ENCODE data around the gene CRABP2. TPM values are rescaled to one million over a fixed set of nuclear protein-coding genes. Genes with fewer than 3 reads are reported as not detected.
A peak's percentile ranks its signal among the peaks of the same experiment; 100 is the strongest.

Gene CRABP2
- total and polyA plus RNA-seq, 10 of the 15 experiments (the other 5 are each of a cell fraction or from before 2014, with no cell fraction given) = 0.21 to 1.3 (median 0.41) TPM

GRCh38 chr1:156656806-156657740 is 48.3 kb downstream of the CRABP2 start (continued):
- TF ChIP-seq, protein P1, sequence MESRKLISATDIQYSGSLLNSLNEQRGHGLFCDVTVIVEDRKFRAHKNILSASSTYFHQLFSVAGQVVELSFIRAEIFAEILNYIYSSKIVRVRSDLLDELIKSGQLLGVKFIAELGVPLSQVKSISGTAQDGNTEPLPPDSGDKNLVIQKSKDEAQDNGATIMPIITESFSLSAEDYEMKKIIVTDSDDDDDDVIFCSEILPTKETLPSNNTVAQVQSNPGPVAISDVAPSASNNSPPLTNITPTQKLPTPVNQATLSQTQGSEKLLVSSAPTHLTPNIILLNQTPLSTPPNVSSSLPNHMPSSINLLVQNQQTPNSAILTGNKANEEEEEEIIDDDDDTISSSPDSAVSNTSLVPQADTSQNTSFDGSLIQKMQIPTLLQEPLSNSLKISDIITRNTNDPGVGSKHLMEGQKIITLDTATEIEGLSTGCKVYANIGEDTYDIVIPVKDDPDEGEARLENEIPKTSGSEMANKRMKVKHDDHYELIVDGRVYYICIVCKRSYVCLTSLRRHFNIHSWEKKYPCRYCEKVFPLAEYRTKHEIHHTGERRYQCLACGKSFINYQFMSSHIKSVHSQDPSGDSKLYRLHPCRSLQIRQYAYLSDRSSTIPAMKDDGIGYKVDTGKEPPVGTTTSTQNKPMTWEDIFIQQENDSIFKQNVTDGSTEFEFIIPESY (IDR thresholded peaks at IDR 0.05) = no peak
- TF ChIP-seq IRF4 (IDR thresholded peaks at IDR 0.05; ENCODE audit: low read depth, low read length) (peak; percentile 69; the same call in 1 of the 2 replicates), SUZ12 (IDR thresholded peaks at IDR 0.05; ENCODE audit: unreplicated experiment) (no peak), LARP7 (IDR thresholded peaks at IDR 0.05) (0 out of 2 replicates have a peak, but pooled peaks have one; percentile 19), ZBTB4 (CRISPR knock-in tag; IDR thresholded peaks at IDR 0.05) (no peak), JUNB (IDR thresholded peaks at IDR 0.05) (no peak), EZH2 (IDR thresholded peaks at IDR 0.05; ENCODE audit: borderline replicate concordance, control insufficient read depth, low read depth, low read length) (no peak), STAT3 (IDR thresholded peaks at IDR 0.05; ENCODE audit: low read depth, low read length) (no peak)
- TF ChIP-seq, protein P2, sequence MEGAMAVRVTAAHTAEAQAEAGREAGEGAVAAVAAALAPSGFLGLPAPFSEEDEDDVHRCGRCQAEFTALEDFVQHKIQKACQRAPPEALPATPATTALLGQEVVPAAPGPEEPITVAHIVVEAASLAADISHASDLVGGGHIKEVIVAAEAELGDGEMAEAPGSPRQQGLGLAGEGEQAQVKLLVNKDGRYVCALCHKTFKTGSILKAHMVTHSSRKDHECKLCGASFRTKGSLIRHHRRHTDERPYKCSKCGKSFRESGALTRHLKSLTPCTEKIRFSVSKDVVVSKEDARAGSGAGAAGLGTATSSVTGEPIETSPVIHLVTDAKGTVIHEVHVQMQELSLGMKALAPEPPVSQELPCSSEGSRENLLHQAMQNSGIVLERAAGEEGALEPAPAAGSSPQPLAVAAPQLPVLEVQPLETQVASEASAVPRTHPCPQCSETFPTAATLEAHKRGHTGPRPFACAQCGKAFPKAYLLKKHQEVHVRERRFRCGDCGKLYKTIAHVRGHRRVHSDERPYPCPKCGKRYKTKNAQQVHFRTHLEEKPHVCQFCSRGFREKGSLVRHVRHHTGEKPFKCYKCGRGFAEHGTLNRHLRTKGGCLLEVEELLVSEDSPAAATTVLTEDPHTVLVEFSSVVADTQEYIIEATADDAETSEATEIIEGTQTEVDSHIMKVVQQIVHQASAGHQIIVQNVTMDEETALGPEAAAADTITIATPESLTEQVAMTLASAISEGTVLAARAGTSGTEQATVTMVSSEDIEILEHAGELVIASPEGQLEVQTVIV (IDR thresholded peaks at IDR 0.05; ENCODE audit: borderline replicate concordance, partially characterized antibody) = no peak
- TF ChIP-seq, protein P3, sequence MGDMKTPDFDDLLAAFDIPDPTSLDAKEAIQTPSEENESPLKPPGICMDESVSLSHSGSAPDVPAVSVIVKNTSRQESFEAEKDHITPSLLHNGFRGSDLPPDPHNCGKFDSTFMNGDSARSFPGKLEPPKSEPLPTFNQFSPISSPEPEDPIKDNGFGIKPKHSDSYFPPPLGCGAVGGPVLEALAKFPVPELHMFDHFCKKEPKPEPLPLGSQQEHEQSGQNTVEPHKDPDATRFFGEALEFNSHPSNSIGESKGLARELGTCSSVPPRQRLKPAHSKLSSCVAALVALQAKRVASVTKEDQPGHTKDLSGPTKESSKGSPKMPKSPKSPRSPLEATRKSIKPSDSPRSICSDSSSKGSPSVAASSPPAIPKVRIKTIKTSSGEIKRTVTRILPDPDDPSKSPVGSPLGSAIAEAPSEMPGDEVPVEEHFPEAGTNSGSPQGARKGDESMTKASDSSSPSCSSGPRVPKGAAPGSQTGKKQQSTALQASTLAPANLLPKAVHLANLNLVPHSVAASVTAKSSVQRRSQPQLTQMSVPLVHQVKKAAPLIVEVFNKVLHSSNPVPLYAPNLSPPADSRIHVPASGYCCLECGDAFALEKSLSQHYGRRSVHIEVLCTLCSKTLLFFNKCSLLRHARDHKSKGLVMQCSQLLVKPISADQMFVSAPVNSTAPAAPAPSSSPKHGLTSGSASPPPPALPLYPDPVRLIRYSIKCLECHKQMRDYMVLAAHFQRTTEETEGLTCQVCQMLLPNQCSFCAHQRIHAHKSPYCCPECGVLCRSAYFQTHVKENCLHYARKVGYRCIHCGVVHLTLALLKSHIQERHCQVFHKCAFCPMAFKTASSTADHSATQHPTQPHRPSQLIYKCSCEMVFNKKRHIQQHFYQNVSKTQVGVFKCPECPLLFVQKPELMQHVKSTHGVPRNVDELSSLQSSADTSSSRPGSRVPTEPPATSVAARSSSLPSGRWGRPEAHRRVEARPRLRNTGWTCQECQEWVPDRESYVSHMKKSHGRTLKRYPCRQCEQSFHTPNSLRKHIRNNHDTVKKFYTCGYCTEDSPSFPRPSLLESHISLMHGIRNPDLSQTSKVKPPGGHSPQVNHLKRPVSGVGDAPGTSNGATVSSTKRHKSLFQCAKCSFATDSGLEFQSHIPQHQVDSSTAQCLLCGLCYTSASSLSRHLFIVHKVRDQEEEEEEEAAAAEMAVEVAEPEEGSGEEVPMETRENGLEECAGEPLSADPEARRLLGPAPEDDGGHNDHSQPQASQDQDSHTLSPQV (IDR thresholded peaks at IDR 0.05) = 0 out of 2 replicates have a peak, but pooled peaks have one; percentile 17

Measured in GM12878 (cell line).